ENCODE measurements around the gene C1orf210.

Gene C1orf210

DNA sequence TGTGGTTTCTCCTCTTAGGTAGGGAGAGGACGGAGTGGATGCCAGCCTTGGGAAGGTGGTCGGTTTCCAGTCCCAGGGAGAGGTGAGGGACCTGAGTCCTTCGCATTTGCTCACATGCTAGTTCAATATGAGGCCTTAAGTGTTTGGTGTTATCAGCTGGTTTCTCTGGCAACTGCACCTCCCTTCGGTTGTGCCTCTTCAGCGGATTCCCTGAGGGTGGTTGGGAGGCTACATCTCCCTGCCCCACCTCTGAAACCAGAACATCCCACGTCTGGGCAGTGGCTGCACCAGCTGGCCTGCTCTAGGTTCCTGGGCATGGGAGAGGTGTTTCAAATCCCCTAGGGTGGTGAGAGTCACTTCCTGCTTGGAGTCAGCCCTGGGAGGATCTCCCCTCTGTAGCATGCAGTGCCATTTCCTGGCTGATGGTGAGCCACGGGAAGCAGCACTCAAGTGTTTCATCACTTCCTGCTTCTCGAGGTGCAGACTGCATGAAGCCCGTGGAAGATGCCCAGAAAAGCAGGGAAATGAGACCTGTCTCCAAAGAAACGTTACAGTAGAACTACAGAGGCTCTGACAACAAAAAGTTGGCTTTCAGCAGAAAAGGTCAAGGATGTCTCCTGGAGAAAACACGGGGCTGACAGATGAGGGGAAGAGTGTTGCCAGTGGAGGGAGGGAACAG is 11.1 kb downstream of the C1orf210 start:
- DNase-seq (ENCODE audit: low read depth) = no peak

DNA sequence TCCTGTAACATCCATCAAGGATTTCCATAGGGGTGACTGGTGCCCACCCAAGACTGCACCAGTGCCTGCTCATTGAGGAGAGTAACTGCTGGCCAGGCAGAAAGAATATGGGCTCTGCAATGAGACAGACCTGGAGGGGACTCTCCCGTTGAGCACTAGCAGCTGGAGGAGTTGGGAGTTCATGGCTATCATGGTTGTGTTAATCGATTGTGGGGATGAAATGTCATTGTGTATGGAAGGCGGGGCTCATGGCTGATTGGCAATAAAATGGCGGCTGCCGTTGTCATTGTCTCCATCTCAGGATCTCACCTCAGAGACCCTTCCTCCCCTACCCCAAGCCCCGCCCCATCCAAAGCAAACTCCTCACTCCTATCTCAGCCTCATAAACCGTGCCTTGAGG is 11.7 kb downstream of the C1orf210 start:
- no peak for DNase-seq (ENCODE audit: low read depth)

DNA sequence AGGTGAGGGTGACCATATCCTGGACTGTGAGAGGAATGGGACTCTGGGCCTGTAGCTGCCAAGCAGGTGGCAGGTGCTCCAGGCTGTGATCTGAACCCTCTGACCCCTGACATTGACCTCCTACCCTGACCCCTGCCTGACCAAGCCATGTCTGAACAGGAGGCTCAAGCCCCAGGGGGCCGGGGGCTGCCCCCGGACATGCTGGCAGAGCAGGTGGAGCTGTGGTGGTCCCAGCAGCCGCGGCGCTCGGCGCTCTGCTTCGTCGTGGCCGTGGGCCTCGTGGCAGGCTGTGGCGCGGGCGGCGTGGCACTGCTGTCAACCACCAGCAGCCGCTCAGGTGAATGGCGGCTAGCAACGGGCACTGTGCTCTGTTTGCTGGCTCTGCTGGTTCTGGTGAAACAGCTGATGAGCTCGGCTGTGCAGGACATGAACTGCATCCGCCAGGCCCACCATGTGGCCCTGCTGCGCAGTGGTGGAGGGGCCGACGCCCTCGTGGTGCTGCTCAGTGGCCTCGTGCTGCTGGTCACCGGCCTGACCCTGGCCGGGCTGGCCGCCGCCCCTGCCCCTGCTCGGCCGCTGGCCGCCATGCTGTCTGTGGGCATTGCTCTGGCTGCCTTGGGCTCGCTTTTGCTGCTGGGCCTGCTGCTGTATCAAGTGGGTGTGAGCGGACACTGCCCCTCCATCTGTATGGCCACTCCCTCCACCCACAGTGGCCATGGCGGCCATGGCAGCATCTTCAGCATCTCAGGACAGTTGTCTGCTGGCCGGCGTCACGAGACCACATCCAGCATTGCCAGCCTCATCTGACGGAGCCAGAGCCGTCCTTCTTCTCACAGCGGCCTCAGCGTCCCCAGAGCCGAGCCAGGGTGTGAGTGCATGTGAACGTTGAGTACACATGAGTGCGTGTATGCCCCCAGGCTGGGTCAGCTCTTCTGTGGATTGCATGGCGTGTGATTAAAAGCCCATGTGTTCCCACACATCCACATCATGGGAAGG is 12.5 kb downstream of the C1orf210 start:
- DNase-seq (ENCODE audit: low read depth) = no peak

DNA sequence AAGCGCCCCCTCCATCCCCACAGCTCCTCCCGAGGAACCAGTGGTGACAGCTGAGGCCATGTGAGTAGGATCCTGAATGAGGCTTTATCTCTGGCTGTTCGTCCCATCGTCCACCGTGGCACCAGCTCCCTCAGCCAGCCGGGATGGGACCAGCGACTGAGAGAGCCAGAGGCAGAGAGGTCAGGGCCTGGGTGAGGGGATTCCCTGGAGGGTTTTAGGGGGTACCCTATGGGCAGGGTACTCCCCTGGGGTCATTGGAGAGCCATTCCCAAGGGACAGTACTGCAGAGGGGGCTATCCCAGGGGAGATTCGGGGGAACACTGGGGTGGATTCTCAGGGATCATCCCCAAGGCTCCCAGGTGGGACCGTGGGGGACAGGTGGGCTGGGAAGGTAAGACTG is 13.2 kb downstream of the C1orf210 start:
- DNase-seq (ENCODE audit: low read depth) = no peak

DNA sequence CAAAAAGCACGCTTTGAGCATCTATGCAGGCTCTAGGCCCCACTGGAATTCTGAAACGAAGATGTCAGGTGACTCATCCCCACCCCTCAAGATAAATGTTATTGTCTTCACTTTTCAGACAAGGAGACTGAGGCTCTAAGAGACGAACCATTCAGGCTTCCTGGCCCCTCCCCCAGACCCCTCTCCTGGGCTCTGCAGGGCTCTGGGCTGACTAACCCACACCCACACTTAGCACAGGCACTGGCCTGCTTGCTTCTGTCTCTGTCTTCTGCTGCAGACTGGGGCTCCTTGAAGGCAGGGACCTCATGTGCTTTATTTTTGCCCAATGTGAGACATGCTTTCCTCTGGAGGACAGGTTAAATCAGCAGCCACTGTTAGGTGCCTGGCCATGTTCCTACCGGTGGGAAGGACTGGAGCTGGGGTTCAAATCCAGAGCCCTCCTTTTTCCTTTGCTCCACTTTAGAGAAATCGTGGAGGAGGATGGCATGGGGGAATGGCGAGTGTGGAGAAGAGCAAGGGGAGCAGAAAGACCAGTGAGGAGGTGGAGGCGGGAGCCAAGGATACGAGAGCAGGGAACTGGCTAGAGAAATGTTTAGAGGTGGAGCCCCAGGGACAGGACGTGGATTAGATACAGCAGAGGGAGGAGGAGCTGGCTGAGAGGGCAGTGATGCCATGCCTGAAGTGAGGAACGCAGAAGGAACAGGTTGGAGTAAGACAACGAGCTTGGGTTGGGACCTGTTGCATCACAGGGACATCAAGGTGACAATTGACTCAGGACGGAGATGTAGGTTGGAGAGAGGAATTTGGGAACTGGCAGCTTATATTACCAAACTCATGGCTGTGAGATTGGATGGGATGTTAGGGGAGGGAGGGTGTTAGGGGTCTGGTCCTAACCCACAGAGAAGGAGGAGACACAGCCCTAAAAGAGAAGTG is 13.9 kb downstream of the C1orf210 start:
- no peak for DNase-seq (ENCODE audit: low read depth)

DNA sequence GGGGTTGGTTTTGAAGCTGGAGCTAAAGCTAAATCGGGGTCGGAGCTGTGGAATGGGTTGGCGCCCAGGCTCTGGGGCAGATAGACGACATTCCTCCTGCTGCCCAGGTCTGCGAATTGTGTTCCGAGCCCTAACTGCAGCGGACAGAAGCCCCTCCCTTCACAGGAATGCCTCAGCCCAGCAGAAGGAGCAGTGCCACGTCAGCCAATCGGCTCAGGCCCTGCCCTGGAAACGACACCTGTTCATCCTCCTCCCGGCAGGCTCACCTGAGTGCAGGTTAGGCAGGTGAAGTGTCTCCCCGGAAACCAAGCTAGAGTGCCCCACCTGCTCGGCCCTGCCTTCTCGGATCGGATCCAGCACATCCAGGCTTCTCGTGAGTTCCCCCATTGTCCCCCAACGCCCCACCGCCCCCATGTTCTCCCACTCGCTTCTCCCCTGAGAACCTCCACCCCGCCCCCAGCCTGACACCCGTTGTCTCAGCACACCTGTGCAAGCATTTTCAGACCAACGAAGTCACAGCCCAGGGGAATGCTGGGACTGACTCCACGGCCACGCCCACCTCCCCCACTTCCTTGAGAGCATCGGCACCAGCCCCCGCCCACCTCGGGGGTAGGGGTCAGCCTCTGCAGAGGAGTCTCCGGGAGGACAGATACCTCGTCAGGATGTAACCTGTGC is 14.8 kb downstream of the C1orf210 start:
- DNase-seq (ENCODE audit: low read depth) = no peak

DNA sequence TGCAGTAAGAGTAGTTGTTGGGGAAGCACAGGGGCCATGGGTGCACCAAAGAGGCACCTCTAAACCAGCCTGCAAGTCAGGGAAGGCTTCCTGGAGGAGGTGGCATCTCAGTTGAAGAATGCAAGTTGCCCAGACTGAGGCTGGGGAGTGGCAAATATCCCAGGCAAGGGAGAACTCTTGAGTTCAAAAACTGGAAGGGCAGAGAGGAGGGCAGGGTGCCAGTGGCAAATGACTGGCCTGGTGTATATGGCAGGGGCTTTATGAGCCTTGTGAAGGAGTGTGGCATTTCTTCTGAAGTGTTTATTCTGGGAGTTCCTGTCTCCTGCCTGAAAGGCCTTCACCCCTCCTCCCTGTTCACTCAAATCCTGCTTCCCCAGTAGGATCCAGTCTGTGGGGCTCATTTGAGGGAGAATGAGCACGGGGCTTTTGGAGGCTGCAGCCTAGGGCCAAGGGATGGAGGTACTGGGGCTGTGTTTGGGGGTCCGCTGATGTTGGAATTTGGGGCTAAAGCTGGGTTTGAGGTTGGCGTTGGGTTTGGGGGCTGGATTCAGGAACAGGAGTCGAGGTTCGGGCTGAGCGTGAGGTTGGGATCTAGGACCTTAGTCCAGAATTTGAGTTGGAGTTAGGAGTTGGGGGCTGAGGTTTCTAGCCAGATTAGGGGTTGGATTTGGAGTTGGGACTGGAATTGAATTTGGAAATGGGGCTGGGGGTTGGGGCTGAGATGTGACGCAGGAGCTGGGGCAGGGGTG is 15.6 kb downstream of the C1orf210 start, which contains the start of gene TMEM125:
Gene TMEM125 (plus strand): TSS at position 357 of the 749 bp plus-strand sequence. CDS start 2,740 bp downstream, outside the sequence.
- no peak for DNase-seq (ENCODE audit: low read depth)

DNA sequence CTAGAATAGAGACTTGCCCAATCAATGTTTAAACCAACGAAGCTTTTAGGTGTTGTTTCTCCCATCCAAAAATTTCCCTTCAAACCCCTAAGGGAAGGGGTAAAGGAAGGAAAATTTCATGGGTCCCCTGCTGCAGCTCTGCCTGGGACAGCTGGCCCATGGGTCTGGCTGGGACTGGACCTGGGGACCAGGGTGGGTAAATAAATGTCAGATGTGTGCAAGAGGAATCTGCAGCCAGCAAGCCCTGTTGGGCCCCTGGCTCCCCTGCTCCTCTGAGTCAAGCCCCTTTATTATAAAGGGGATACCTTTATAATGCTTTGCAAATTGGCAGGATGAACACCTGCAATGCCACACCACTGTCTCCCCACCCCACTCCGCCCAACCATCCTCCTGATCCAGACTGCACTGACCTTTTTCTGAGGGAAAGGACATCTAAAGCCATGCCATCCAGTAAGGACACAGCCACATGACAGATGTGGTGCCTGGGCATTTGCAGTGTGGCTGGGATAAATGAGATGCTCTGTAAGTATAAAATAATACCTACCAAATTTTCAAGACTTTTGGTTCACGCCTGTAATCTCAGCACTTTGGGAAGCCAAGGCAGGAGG is 17.5 kb downstream of the C1orf210 start:
- DNase-seq (ENCODE audit: low read depth) = no peak

DNA sequence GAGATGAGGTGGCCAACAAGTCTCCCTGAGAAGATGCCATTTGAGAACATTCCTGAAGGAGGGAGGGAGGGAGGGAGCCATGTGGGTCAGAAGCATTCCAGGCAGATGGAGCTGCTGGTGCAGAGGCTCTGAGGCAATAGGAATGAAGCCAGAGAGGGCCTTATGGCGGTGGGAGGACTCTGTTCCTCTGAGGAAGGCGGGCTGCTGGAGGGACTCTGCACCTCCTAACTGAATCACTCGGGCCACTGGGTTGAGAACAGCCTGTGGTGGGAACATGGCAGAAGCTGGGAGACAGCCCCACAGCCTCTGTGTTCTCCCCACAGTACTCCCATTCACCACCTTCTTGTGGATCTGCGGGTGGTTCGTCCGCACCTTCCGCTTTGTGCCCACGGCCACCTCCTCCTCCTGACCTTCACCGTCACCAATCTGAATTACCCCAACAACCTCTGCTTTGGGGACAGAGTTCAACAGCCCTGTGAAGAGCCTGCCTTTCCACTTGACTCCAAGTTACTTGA is 18.0 kb downstream of the C1orf210 start:
- peak; percentile 9 for DNase-seq (ENCODE audit: low read depth)

DNA sequence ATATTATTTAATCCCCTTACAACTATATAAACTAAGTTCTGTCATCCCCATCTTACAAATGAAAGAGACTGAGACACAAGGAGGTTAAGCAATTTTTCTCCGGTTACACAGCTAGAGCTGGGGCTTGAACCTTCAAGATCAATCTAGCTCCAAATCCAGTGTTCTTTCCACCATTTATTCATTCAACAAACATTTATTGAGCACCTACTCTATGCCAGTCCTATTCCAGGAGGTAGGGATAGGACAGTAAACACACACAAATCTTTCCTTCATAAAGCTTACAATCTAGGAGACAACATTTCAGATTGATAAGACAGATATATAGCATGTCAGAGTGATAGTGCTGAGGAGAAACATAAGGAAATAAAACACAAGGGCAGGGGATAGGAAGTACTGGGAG is 18.5 kb downstream of the C1orf210 start:
- DNase-seq (ENCODE audit: low read depth) = no peak

DNA sequence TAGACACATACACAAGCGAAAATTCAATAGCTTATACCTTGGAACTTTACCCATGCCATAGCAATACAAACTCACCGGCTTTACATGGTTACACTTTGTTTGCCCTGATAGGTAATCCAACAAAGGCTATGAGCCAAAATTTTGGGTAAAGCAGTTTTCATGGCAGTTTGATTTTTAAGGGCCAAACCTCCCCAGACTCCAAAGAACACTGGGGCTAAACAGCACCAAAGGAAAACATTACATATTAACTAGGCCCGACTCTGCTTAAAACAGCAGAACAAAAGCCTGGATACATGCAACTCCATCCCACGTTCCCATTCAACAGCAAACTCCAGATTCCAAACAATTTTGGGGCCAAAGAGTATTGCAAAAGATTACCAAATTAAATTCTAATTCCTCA is 19.9 kb downstream of the C1orf210 start:
- DNase-seq (ENCODE audit: low read depth) = no peak

DNA sequence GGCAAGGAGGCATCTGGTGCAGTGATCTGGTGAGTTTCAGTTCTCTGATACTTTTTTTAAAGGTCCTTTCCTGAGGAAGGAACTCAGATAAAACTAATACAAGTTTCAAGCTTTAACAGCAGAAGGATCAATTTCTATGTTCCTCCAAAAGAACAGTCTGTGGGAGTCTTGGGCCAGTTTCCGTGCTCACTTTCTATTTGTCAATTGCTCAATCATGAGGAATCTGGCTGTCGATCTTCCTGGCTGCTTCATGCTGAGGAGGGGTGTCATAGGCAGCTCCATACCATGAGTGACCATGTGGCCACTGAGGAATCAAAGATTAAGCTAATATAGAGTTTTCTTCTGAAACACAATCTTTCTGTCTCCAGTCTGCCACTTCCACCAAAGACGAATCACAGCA is 27.0 kb downstream of the C1orf210 start:
- DNase-seq (ENCODE audit: low read depth) = no peak

DNA sequence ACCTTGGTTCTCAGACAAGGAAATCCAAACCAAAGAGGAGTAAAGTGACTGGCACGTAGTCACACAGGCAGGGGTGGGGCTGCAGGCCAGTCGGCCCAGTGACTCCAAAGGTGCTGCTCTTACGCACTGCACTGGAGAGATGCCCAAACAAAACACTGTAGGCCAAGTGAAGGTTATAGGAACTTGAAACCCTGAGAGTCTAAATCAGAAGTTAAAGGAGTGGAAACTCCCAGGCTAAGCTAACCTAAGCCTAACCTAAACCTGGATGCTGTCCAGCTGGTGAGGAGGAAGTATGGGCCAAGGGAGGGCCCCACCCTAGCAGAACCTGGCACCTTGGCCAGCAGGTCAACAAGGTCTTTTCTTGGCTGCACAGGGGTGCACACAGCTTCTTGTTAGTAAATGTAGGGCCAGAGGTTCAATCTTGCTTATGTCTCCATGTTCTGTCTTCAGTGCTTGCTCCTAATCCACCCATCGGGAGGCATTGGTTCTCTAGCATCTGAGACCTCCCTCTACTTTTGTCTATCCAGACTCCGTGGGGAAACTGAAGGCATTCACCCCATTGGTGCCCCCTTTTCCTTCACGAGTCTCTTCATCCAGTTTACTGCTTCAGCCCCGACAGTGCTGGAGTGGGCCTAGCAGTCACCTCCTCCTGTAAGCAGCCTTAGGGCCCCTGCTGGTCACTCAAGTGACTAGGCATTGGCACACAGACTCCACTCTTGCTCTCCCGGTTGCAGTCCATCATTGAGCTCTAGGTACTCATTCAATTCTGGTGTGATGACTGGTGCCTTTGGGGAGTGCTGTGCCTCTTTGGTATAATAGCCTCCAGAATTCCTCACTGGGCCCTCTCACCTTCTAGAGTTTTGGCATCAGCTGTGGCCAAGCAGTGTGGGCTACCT is 28.5 kb downstream of the C1orf210 start:
- DNase-seq (ENCODE audit: low read depth) = no peak

DNA sequence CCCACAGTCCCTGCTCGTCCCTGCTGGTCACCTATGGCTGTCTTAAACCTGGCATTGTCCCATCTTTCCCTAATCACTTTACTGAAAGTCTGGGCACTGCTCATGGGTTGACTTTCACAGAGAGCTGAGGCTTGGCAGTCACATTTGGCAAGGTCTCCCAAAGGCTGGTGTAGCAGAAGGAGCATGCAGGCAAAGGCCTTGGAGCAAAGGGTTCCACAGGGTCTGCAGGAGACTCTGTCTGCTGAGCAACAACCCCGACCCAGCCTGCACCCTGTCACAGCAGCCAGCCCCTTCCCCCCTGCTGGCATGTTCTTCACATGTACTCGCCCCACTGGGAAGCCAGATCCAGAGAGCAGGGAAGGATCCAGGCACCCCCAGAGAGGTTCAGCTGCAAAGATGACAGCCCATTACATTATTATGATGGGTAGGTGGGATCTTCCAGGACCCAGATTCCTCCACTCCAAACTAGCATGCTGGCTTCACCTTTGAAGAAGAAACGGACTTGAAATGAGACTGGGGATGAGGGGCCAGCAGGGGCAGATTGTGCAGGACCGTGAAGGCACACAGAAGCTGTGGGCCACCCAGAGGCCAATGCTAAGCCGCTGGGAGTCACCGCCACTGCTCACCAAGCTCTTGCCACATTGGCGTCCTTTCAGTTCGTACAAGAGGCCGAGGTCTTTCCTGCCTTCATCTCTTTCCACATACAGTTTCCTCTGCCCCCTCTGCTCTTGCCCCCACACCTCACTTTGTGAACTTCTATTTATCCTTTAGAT is 29.8 kb downstream of the C1orf210 start:
- DNase-seq (ENCODE audit: low read depth) = no peak

DNA sequence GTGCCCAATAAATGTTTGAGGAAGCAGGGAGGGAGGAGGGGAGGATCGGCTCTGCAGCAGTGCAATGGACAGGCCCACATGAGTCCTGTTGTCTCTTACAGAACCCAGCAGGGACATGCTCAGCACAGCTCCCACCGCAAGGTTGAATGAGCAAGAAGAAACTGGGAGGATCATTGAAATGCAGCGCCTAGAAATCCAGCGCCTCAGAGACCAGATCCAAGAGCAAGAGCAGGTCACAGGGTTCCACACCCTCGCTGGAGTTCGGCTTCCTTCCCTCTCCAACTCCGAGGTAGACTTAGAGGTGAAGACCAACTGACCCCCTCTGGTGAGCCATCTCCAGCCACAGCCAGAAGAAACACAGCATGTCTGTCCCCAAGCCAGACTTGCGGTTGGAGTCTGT is 31.5 kb downstream of the C1orf210 start:
- DNase-seq (ENCODE audit: low read depth) = no peak

DNA sequence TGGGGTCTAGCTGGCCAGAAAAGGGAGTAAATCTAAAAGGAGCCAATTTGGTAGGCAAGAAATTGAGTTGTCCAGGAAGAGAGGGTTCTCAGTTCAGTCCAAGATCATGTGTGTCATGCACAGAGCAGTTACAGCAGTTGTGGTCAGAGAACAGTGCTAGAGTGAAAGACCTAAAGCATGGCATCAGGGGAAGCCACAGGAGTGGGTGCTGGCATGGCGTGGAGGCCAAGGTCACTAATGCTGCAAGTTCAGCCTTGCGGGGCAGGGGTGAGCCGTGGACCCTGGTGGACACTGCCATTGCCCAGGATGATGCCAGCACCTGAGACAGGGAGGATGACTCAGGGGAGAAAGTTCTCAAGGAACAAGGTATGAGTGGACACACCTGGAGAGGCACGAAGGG is 32.2 kb downstream of the C1orf210 start:
- no peak for DNase-seq (ENCODE audit: low read depth)

DNA sequence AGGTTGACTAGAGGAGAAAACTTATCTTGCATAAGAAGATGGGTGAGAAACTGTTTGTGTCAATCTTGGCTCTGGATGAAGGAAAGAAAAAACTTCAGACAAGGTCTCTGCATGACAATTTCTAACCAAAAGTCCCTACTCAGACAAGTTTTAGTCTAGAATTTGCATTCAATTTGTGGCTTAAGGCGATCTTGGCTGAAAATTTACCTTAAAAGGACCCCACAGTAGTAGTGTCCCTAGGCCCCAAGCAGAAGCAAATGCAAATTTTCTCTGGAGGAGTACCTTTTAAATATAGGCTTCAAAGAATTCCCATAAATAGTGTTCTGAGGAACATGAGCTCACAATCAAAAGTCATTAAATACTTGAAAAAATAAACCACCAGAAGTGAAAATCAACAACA is 33.2 kb downstream of the C1orf210 start:
- no peak for DNase-seq (ENCODE audit: low read depth)

DNA sequence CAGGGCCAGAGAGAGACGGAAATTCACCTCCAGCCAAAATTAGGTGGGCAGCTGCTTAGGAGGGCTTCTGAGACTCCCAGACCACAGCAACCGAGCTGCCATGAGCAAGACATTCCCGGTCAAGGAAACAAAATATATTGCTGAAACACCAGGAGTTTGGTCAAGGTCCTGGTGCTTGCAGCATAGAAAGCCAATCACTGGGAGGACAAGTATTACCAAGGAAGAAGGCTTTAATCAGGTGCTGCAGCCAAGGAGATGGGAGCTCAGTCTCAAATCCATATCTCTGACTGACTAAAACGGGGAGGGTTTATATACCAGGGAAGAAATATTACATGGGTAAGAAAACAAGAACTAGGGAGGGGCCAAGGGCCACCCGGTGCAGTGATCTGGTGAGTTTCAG is 34.4 kb downstream of the C1orf210 start:
- no peak for DNase-seq (ENCODE audit: low read depth)

Measured in HS-27A (cell line).